ENCODE data around the gene ELFN2.
"Not testable (repeated sequence)": the region's sequence is repeated elsewhere in the genome, so short reads cannot be mapped to it uniquely, and the experiment has no call there.

ELFN2 gene

GRCh38 chr22:37471727-37472417 lies 44.6 kb upstream of the ELFN2 start:
- no peak for DNase-seq
- Mint-ChIP-seq H3K9me3 (no peaks in the 10 kb centered on the region), H3K27me3 (ENCODE audit: low read depth, poor library complexity) (peaks cover 32% of the 10 kb centered on the region), H3K4me1 (peaks cover 7% of the 10 kb centered on the region), H3K27ac (no peak overlapping the region), H3K4me3 (no peak overlapping the region), H3K36me3 (ENCODE audit: low read depth) (no peaks in the 10 kb centered on the region)
- TF ChIP-seq CTCF (IDR thresholded peaks at IDR 0.05) = no peak

GRCh38 chr22:37470087-37470445 lies 42.8 kb upstream of the ELFN2 start:
- peaks cover 30% of the 10 kb centered on the region for H3K27me3 Mint-ChIP-seq (ENCODE audit: low read depth, poor library complexity)
- no peak overlapping the region for H3K27ac Mint-ChIP-seq
- no peaks in the 10 kb centered on the region for H3K9me3 Mint-ChIP-seq
- no peak for TF ChIP-seq CTCF (IDR thresholded peaks at IDR 0.05)
- H3K36me3 Mint-ChIP-seq (ENCODE audit: low read depth) = no peaks in the 10 kb centered on the region
- H3K4me3 Mint-ChIP-seq = no peak overlapping the region
- no peak for DNase-seq
- H3K4me1 Mint-ChIP-seq = peaks cover 7% of the 10 kb centered on the region

GRCh38 chr22:37469416-37470086 lies 42.3 kb upstream of the ELFN2 start:
- Mint-ChIP-seq H3K27me3 (ENCODE audit: low read depth, poor library complexity) (peaks cover 31% of the 10 kb centered on the region), H3K4me1 (peaks cover 7% of the 10 kb centered on the region), H3K4me3 (no peak overlapping the region), H3K9me3 (no peaks in the 10 kb centered on the region), H3K27ac (no peak overlapping the region), H3K36me3 (ENCODE audit: low read depth) (no peaks in the 10 kb centered on the region)
- no peak for DNase-seq
- TF ChIP-seq CTCF (IDR thresholded peaks at IDR 0.05) = no peak

GRCh38 chr22:37468201-37468695 lies 41.0 kb upstream of the ELFN2 start:
- not testable (repeated sequence) for H3K36me3 Mint-ChIP-seq (ENCODE audit: low read depth); H3K27ac Mint-ChIP-seq; DNase-seq; H3K4me3 Mint-ChIP-seq; H3K4me1 Mint-ChIP-seq; H3K9me3 Mint-ChIP-seq
- peaks cover 36% of the 10 kb centered on the region for H3K27me3 Mint-ChIP-seq (ENCODE audit: low read depth, poor library complexity)

GRCh38 chr22:37467391-37467955 lies 40.2 kb upstream of the ELFN2 start:
- TF ChIP-seq CTCF (IDR thresholded peaks at IDR 0.05) = no peak
- Mint-ChIP-seq H3K27ac (no peak overlapping the region), H3K36me3 (ENCODE audit: low read depth) (no peaks in the 10 kb centered on the region), H3K4me3 (no peak overlapping the region), H3K4me1 (peaks cover 7% of the 10 kb centered on the region), H3K27me3 (ENCODE audit: low read depth, poor library complexity) (peaks cover 36% of the 10 kb centered on the region), H3K9me3 (no peaks in the 10 kb centered on the region)
- no peak for DNase-seq

- H3K27ac Mint-ChIP-seq = no peak overlapping the region
- peaks cover 48% of the 10 kb centered on the region for H3K27me3 Mint-ChIP-seq (ENCODE audit: low read depth, poor library complexity)
- H3K4me1 Mint-ChIP-seq = no peaks in the 10 kb centered on the region
- TF ChIP-seq CTCF (IDR thresholded peaks at IDR 0.05) = no peak
- DNase-seq = no peak
- no peaks in the 10 kb centered on the region for H3K9me3 Mint-ChIP-seq
- H3K36me3 Mint-ChIP-seq (ENCODE audit: low read depth) = no peaks in the 10 kb centered on the region
- no peak overlapping the region for H3K4me3 Mint-ChIP-seq
These were observed 36.9 kb upstream of the ELFN2 start for GRCh38 chr22:37464181-37464580.
